ENCODE data around the gene PNRC2. TPM values are rescaled to one million over a fixed set of nuclear protein-coding genes. Genes with fewer than 3 reads are reported as not detected.

PNRC2 gene
- total and polyA plus RNA-seq, 2 of the 13 experiments (the other 11 are each of a cell fraction or from before 2014, with no cell fraction given), result 74.9 to 97.5 TPM

DNA sequence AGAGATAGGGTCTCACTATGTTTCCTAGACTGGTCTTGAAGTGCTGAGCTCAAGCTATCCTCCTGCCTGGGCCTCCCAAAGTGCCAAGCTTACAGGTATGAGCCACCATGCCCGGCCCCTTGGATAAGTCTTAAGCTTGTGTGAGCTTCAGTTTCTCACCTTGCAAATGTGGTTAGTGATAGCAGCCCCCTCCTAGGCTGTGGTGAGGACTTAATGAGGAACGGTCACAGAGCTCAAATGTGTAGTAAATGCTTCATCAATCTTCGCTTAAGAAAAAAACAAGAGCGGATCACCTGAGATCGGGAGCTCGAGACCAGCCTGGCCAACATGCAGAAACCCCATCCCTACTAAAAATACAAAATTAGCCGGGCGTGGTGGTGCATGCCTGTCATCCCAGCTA is 49.5 kb upstream of the PNRC2 start (continued):
- no peak for TF ChIP-seq ZNF326 (CRISPR knock-in tag; IDR thresholded peaks at IDR 0.05; ENCODE audit: borderline replicate concordance)
- no peak for TF ChIP-seq BORCS8-MEF2B (CRISPR knock-in tag; IDR thresholded peaks at IDR 0.05)
- TF ChIP-seq, protein P1, sequence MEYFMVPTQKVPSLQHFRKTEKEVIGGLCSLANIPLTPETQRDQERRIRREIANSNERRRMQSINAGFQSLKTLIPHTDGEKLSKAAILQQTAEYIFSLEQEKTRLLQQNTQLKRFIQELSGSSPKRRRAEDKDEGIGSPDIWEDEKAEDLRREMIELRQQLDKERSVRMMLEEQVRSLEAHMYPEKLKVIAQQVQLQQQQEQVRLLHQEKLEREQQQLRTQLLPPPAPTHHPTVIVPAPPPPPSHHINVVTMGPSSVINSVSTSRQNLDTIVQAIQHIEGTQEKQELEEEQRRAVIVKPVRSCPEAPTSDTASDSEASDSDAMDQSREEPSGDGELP (IDR thresholded peaks at IDR 0.05; ENCODE audit: borderline replicate concordance, low read depth), result no peak
- no peak for TF ChIP-seq CREM (IDR thresholded peaks at IDR 0.05)
- TF ChIP-seq CREM (CRISPR knock-in tag; IDR thresholded peaks at IDR 0.05), result no peak
- no peak for TF ChIP-seq HMG20B (CRISPR knock-in tag; conservative IDR thresholded peaks at IDR 0.05)
- TF ChIP-seq, protein P2, sequence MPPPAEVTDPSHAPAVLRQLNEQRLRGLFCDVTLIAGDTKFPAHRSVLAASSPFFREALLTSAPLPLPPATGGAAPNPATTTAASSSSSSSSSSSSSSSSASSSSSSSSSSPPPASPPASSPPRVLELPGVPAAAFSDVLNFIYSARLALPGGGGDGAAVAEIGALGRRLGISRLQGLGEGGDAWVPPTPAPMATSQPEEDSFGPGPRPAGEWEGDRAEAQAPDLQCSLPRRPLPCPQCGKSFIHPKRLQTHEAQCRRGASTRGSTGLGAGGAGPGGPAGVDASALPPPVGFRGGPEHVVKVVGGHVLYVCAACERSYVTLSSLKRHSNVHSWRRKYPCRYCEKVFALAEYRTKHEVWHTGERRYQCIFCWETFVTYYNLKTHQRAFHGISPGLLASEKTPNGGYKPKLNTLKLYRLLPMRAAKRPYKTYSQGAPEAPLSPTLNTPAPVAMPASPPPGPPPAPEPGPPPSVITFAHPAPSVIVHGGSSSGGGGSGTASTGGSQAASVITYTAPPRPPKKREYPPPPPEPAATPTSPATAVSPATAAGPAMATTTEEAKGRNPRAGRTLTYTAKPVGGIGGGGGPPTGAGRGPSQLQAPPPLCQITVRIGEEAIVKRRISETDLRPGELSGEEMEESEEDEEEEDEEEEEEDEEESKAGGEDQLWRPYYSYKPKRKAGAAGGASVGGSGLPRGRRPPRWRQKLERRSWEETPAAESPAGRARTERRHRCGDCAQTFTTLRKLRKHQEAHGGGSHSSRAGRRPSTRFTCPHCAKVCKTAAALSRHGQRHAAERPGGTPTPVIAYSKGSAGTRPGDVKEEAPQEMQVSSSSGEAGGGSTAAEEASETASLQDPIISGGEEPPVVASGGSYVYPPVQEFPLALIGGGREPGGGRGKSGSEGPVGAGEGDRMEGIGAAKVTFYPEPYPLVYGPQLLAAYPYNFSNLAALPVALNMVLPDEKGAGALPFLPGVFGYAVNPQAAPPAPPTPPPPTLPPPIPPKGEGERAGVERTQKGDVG (CRISPR knock-in tag; IDR thresholded peaks at IDR 0.05; ENCODE audit: borderline replicate concordance), result no peak
- TF ChIP-seq, protein P3, sequence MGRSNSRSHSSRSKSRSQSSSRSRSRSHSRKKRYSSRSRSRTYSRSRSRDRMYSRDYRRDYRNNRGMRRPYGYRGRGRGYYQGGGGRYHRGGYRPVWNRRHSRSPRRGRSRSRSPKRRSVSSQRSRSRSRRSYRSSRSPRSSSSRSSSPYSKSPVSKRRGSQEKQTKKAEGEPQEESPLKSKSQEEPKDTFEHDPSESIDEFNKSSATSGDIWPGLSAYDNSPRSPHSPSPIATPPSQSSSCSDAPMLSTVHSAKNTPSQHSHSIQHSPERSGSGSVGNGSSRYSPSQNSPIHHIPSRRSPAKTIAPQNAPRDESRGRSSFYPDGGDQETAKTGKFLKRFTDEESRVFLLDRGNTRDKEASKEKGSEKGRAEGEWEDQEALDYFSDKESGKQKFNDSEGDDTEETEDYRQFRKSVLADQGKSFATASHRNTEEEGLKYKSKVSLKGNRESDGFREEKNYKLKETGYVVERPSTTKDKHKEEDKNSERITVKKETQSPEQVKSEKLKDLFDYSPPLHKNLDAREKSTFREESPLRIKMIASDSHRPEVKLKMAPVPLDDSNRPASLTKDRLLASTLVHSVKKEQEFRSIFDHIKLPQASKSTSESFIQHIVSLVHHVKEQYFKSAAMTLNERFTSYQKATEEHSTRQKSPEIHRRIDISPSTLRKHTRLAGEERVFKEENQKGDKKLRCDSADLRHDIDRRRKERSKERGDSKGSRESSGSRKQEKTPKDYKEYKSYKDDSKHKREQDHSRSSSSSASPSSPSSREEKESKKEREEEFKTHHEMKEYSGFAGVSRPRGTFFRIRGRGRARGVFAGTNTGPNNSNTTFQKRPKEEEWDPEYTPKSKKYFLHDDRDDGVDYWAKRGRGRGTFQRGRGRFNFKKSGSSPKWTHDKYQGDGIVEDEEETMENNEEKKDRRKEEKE (IDR thresholded peaks at IDR 0.05), result no peak
- TF ChIP-seq TRAFD1 (CRISPR knock-in tag; IDR thresholded peaks at IDR 0.05; ENCODE audit: borderline replicate concordance), result no peak
- TF ChIP-seq DPF2 (CRISPR knock-in tag; IDR thresholded peaks at IDR 0.05; ENCODE audit: borderline replicate concordance, low read depth), result no peak
